GM18520 (cell line): ENCODE results near the gene BGLAP.

Source experiments
- ATAC-seq: cut with Tn5 transposase; IDR thresholded peaks from one replicate; pipeline ENCODE4 v1.9.1; 2021; ENCODE audit not compliant: unreplicated experiment

The BGLAP gene

DNA sequence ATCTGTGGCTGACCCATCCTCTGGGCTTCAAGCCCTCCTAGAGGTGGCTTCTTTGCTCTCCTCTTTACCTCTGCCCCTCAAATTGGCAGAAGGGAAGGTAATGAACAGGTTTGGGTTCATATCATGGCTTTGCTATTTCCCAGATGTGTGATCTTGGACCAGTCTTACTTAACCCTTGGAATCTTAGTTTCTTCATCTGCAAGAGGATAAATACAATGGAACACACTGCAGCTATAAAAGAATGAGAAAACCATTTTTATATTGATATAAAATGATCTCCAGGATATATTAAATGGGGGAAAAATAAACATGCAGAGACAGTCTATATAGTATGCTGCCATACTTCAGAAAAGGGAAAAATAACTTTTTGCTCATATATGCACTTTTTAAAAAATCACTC, 47.9 kb downstream of the BGLAP start:
- ATAC-seq, result no peak

DNA sequence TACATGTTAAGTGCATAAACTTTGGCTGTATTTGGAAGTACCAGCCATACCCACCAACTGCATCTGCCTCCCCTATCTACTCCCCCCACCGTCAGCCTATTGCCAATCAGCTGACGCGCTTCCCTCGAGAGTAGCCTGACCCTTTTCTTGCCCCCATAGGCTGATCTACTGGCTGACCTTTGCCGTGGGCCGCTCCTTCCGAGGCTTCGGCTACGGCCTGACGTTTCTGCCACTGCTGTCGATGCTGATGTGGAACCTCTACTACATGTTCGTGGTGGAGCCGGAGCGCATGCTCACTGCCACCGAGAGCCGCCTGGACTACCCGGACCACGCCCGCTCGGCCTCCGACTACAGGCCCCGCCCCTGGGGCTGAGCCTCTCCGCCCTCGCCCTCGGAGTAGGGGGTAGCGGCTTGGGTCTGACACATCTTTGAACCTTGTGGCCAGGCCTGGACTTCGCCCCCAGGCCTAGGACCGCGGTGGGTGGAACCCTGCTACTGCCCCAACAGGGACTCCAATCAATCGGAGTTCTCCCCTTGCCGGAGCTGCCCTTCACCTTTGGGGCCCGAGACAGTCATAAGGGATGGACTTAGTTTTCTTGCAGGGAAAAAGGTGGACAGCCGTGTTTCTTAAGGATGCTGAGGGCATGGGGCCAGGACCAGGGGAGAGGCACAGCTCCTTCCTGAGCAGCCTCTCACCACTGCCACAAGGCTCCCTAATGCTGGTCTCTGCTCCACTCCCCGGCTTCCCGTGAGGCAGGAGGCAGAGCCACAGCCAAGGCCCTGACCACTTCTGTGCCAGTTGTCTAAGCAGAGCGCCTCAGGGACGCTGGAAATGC, 49.5 kb downstream of the BGLAP start:
- no peak for ATAC-seq
